Activated CD8-positive, alpha-beta memory T cell treated with anti-CD3 and anti-CD28 coated beads for 48 hours (primary cell): ENCODE data around the gene SCGB1C2.
"Not testable (repeated sequence)": the region's sequence is repeated elsewhere in the genome, so short reads cannot be mapped to it uniquely, and the experiment has no call there.

Source experiments
- DNase-seq, 3 experiments: peaks; one replicate each; pipeline ENCODE4 v3.0.0-alpha.2; 2020; ENCODE audit warnings: low read depth in 2 of 3, low spot score in 2 of 3

SCGB1C2 gene

DNA sequence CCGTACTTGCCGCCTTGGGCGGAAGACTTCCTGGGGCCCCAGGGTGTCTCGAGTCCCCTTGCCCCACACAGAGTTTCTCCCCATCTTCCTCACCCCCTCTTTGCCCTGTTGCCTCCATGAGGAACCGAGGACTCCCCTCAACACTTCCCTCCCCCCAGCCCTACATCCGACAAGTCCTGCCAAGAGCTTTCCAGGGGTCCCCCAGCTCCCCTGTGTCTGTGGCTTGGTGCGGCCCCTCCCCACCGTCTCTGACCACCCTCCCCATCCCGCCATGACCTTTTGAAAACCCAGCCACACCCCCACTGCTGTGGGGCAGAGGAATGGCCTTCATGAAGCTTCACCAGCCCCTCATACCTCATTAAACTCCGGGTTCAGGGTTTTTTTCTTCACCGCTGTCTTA, 11.4 kb downstream of the SCGB1C2 start:
- DNase-seq: no peak

DNA sequence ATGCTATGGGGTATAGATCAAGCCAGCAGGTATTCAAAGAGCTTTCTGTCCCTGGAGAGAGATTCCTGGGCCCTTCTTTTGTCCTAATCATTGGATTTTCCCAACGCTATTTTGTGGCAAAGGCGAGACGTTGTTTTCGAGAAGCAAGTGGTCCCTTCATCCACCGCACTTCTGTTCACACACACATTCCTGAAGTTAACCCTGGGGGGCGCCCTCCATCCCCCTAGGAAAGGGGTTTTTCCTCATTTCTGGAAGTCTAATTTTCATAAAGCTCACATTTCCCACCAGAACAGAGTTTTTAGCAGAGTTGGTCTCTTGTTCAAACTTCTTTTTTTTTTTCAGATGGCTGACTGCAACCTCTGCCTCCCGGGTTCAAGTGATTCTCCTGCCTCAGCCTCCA, 11.9 kb downstream of the SCGB1C2 start:
- no peak for DNase-seq

DNA sequence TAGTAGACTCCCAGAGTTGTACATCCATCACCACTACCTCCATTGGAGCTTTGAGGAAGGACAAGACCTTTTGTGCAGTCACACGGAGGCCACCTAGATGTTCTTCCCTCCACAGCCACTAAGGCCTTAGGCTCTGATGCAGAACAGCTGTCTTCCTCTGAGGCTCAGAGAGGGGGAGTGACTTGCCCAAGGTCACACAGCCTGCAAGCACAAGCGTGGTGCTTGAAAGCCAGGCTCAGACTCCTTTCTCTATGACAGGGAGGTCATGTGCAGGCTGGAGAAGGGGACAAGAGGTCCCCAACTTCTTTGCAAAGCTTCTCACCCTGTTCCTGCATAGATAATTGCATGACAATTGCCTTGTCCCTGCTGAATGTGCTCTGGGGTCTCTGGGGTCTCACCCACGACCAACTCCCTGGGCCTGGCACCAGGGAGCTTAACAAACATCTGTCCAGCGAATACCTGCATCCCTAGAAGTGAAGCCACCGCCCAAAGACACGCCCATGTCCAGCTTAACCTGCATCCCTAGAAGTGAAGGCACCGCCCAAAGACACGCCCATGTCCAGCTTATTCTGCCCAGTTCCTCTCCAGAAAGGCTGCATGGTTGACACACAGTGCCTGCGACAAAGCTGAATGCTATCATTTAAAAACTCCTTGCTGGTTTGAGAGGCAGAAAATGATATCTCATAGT, 12.7 kb downstream of the SCGB1C2 start:
- no peak for DNase-seq

DNA sequence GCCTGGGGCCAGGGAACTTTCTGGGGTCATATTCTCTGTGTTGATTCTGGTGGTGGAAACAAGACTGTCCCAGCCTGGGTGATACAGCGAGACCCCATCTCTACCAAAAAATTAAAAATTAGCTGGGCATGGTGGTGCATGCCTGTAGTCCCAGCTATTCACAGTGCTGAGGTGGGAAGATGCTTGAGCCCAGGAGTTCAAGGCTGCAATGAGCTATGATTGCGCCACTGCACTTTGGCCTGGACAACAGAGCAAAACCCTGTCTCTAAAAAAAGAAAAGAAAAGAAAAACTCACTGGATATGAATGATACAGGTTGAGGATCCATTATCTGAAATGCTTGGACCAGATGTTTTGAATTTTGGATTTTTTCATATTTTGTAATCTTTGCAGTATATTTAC, 13.6 kb downstream of the SCGB1C2 start:
- no peak for DNase-seq

DNA sequence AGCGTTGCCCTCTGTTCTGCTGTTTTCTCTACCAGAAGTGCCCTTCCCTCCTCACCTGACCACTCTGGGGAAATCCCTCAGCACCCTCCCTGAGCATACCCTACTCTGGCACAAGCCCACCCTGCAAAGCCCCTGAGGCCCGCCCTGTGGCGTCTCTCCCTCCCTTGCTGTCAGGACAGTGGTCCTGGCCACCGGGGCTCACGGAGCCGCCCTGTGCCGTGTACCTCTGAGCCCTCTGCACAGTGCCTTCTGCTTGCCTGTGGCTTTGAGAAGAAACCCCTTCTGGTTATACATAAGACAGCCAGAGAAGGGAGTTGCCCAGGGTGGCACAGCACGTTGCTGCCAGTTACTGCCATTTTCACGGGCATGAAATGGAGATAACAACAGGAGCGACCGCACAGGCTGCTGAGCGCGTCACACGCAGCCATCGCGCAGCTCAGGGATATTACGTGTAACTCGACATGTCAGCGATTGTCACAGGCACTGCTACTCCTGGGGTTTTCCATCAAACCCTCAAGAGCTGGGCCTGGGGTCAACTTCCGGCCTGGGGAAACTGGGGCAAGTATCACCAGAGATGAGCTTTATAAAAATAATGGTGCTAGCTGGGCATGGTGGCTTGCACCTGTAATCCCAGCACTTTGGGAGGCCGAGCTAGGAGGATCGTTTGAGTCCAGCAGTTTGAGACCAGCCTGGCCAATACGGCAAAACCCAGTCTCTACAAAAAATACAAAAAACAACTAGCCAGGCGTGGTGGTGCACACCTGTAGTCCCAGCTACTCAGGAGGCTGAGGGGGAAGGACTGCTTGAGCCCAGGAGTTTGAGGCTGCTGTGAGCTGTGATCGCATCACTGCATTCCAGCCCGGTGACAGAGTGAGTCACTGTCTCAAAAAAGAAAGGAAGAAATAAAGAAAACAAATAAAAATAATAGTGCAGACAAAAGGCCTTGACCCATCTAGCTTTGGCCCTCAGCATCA, 14.8 kb downstream of the SCGB1C2 start:
- no peak for DNase-seq

DNA sequence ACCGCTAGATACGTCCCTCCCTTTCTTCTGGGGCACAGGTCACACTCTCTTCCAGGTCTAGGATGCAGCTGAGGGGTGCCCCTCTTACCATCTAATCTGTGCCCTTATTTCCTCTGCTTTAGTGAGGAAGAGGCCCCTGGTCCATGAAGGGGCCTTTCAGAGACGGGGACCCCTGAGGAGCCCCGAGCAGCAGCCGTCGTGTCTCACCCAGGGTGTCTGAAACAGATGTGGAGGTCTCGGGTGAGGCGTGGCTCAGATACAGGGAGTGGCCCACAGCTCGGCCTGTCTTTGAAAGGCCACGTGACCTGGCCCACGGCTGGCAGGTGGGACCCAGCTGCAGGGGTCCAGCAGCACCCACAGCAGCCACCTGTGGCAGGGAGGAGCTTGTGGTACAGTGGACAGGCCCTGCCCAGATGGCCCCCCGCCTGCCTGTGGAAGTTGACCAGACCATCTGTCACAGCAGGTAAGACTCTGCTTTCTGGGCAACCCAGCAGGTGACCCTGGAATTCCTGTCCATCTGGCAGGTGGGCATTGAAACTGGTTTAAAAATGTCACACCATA, 15.6 kb downstream of the SCGB1C2 start:
- DNase-seq: no peak

DNA sequence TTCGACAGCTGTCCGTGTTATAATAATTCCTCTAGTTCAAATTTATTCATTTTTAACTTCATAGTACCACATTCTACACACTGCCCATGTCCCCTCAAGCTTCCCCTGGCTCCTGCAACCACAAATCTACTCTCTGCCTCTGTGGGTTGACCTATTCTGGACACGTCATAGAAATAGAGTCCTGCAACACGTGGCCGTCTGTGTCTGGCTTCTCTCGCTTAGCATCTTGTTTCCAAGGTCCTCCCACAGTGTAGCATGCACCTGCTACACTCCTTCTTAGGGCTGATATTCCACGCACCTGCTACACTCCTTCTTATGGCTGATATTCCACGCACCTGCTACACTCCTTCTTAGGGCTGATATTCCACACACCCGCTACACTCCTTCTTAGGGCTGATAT, 16.5 kb downstream of the SCGB1C2 start:
- DNase-seq: no peak

DNA sequence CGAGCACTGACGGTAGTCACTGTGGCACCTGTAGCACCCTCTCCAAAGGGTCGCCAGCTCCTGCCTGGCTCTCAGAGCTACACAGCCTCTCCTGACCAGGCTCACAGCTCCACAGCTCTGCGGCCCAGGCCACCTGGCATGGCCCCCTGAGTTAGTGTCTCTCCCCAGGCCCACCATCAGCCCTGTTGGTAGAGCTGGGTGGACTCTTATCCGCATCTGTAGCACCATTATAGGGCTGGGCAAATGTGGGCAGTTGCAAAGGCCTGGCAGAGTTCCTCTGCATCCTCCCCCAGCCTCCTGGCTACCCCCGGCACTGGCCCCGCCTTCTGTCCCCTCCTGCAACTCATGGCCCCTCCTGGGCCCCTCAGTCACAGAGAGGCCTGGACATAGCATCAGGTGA, 18.2 kb downstream of the SCGB1C2 start:
- no peak for DNase-seq

DNA sequence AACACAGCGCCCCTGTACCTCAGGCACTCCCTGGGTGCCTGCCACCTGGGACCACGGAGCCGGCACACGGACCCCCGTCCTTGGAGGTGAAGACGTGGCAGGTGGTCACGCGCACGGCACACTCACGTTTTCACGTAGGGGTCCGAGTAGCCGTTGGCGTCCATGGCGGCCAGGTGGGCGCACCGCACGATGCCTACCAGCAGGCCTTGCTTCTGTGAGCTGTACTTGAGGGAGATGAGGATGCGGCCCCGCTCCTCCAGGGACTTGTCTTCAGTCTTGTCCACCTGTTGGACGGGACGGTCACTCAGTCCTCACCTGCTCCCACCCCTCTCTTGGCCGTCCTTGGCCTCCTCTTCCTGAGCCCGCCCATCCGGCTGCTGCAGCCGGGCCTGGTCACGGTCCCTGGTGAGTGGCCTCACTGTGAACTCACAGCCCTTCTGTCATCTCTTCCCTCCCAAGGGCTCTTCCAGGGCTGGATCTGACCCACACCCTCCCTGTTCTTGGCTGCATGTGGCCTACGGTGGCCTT, 18.8 kb downstream of the SCGB1C2 start:
- no peak for DNase-seq

DNA sequence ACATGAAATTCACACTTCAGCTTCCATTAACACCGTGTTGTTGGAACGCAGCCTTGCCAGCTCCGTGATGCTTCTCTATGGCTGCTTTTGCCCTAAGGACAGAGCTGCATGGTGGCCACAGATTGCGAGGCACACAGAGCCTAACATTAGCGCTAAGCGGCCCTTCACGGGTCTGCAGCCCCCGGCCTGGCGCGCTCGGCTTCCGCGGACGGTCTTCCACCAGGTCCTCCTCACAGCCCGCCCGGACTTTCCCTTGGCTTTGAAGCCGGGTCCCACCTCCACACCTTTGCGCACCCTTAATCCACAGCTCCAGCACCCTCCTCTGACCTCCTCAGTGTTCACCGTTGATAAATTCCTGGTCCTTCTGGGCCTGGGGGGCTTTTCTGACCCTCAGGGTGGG, 19.6 kb downstream of the SCGB1C2 start:
- no peak for DNase-seq

DNA sequence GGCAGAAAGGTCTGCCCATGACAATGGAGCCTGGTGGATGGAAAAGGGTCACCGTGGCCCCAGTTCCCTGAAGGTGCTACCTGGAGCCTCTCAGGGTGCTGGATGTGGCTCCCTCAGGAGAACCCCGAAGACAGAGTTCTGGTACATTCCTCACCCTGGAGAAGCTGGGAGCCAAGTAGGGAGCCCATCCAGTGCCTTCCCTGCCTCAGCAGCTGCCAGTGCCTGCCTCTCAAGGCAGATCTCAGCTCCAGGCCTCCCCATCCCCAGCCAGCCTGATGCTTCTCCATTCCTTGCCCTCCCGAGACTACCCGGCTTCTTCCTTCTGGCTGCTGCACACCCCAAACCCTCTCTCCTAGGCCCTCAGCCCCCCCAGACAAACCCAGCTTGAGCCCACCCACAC, 20.5 kb downstream of the SCGB1C2 start:
- DNase-seq: no peak

DNA sequence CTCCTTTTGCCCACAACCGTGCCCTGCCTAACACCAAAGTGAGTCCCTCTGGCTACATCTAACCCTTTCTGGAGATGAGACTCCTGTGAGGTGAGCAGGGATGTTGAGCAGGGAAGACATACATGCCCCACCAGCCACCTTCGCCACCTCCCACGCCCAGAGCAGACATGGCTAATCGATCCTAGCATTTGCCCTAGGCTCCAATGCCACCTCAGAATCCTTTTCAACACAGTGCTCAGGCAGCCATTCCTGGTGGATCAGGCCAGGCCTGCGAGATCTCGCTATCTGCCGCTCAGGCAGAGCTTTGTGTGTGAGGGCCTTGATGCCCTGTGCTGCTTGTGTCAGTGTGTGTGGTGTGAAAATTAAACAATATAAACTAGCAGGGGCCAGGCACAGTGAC, 21.0 kb downstream of the SCGB1C2 start:
- no peak for DNase-seq

DNA sequence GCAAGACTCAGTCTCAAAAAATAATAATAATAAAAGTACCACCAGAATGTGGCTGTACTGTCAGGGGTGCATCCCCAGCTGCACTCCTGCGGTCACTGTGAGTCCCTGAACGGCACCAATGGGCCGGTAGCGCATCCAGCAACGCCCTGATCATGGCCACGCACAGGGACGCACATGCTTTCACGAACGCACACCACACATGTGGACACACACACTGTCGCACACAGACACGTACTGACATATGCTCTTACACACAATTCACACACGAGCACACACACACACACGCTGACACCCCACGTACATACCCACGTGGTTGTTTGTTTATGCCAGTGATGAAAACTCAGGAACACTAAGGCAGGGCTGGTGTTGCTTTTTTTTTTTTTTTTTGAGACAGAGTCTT, 22.2 kb downstream of the SCGB1C2 start:
- no peak for DNase-seq

DNA sequence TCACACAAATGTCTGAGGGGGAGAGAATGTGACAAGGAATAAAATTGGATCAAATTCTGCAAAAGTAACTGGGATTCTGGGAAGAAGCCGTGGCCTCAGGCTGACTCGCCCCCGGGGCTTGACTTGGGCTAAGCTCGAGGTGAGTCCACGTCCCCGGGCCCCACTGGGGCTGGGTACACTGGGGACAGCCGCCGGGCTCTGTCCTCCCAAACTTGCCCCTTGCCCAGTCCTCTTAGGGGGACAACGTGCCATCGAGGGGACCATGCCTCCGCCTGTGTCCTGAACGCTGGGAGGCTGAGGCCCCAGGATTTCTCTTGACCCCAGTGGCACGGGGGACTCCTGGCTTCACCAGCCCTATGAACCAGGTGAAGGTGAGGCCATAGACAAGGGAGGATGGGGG, 23.0 kb downstream of the SCGB1C2 start:
- DNase-seq: no peak

DNA sequence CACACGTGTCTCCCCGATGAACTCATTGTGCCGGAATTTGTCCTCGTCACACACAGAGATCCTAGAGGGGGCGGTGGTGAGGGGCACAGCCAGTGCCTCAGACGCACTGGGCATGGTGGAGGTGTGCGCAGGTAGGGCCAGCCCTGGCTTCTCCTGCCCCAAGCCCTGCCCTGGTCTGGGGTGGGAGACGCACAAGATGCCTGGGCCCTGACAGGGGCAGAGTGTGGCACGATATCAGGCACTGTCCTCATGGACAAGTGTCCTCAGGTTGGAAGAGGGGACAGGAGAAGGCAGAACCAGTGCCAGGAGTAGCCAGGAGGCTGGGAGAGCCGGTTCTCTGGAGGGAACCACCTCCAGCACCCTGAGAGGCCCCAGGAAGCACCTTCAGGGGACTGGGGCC, 24.1 kb downstream of the SCGB1C2 start:
- no peak for DNase-seq

DNA sequence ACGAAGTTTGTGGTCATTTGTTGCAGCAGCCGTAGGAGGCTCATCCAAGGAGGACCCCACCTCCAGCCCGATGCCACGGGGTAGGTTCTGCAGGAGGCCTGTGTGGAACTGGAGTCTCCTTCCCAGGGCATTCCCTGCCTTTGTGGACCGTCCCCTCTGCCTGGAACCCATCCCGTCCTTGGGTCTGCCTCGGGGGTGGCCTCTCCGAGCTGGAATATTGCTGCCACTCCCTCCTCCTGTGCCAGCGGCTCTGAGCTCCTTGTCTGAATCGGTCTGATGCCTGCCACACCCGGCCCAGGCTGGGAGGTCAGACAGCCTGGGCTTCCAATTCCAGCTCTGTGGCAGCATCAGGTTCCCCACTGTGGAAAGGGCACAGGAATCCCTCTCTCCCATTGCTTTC, 25.3 kb downstream of the SCGB1C2 start:
- no peak for DNase-seq

DNA sequence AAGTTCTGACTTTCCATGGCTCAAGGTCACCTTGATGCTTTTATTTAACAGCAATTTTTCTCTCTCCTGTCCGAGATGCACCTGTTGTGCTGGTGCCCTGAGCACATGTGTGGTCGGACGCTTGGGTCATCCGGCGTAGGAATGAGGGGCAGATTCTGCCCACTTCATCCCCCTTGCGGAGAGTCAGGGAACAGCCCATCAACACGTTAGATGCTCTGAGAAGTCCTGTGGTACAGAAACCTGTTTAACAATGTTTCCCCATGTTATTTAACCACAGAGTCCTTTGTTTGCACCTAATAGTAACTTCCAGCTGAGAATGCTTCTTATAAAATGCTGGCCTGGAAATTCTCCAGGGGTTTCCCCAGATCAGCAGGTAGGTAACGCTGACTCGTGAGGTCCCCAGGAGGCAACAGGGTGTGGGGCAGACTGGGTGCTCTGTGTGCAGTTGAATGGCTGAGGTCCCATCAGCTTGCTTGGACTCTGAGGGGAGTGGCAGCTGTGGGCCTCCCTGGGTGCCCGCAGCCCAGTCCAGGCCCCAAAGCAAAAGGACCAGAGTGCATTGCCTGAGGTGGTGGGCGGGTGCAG, 26.2 kb downstream of the SCGB1C2 start:
- no peak for DNase-seq

DNA sequence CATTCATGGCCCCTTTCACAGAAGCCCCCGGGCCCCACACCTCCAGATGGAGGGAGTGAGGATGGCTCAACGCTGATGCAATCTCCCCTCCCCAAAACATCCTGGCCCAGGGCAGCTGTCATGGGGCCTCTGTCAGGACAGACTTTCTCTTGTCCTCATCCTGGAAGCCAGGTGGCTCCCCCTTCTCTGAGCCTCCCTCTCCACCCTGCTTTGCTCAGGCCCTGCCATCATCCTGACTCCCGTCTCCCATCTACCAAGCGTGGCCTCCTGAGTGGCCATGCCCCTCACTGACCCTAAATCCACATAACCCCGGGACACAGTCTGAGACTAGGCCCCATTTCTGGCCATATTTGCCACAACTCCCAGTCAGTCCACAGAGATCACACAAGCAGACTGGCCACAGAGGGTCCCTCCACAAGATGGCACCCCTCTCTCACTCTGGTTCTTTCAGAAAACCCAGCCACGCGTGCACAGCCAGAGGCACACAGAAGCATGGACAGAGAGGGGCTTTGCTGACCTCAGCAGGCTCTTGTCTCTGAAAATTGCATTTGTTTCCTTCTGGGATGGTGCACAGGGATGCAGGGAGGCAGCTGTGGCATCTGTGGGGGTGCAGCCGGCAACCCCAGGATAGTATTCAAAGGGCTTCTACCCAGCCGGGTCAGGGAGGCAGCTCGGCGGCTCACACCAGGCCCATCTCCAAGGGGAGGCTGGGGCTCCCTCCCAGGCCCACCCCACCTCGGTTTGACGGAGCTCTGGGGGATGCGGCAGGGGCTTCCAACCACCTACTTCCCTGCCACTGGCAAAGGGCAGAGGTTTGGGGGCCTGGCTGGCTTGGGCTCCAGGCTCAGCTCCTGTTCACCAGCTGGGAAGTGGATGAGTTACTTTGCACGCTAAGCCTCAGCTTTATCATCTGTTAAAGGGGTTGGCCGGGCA, 27.2 kb downstream of the SCGB1C2 start:
- DNase-seq: no peak

DNA sequence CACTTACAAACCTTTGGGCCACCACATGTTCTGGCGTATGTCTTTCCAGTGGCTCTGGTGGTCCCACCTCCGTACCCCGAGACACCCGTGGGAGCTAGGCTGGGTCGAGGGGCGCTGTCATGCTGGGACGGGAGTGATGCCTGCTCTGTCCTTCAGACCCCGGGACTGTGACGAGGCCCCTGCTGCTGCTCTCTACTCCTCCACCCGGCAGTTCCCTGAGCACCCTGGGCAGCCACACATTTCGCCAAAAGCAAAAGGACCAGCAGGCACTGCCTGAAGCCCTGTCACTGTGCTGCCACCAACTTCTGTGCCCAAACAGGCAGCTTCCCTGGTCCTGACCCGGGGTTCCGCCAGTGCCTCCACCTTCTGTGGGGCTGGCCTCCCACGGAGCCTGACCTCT, 28.6 kb downstream of the SCGB1C2 start:
- DNase-seq: no peak

DNA sequence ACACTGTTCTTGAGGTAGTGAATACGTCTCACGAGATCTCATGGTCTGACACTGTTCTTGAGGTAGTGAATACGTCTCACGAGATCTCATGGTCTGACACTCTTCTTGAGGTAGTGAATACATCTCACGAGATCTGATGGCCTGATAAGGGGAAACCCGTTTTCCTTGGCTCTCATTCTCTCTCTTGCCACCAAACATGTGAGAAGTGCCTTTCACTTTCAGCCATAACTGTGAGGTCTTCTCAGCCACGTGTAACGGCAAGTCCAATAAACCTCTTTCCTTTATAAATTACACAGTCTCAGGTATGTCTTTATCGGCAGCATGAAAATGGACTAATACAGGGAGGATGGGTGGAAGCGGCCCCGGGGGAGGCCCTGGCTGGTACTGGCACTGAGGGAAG, 31.2 kb downstream of the SCGB1C2 start:
- DNase-seq: not testable (repeated sequence)
